HepG2 (cell line): ENCODE results near the gene PANK3. TPM values are rescaled to one million over a fixed set of nuclear protein-coding genes. Genes with fewer than 3 reads are reported as not detected.

Source experiments
- HOXA3 ChIP-seq: sonication (generic); formaldehyde crosslinking; IDR thresholded peaks from 2 replicates; pipeline ENCODE4 v1.5.0; 2020; ENCODE audit warnings: missing genetic modification reagents
- IRF2 ChIP-seq: IDR thresholded peaks from 2 replicates; pipeline ENCODE4 v1.6.1; 2018; ENCODE audit warnings: missing genetic modification reagents, missing compliant biosample characterization
- ISL2 ChIP-seq: sonication (generic); formaldehyde crosslinking; IDR thresholded peaks from 2 replicates; pipeline ENCODE4 v1.5.0; 2020; ENCODE audit warnings: missing genetic modification reagents
- MAFF ChIP-seq: IDR thresholded peaks from 2 replicates; pipeline ENCODE4 v1.6.1; 2011; ENCODE audit warnings: low read depth, low read length, improper control_type of control experiment
- MTA1 ChIP-seq: sonication (generic); formaldehyde crosslinking; IDR thresholded peaks from 2 replicates; pipeline ENCODE4 v1.4.0; 2020; ENCODE audit warnings: missing genetic modification reagents, mild to moderate bottlenecking, borderline replicate concordance
- MZF1 ChIP-seq: sonication (generic); formaldehyde crosslinking; IDR thresholded peaks from 2 replicates; pipeline ENCODE4 v1.8.1; 2023; ENCODE audit warnings: mild to moderate bottlenecking, missing genetic modification reagents, borderline replicate concordance
- NR2F2 ChIP-seq: IDR thresholded peaks from 2 replicates; pipeline ENCODE4 v1.6.1; 2012; ENCODE audit warnings: low read depth, inconsistent platforms, borderline replicate concordance
- PHF21A ChIP-seq: sonication (generic); formaldehyde crosslinking; IDR thresholded peaks from 2 replicates; pipeline ENCODE4 v1.5.0; 2020; ENCODE audit warnings: mild to moderate bottlenecking, missing genetic modification reagents
- POLR2AphosphoS5 ChIP-seq: IDR thresholded peaks from 2 replicates; pipeline ENCODE4 v1.6.1; 2012; ENCODE audit warnings: low read depth, low read length
- RXRA ChIP-seq: sonication (generic); formaldehyde crosslinking; IDR thresholded peaks from 2 replicates; pipeline ENCODE4 v1.5.1; 2020; ENCODE audit warnings: missing genetic modification reagents
- SOX5 ChIP-seq: IDR thresholded peaks from 2 replicates; pipeline ENCODE4 v1.6.1; 2016; ENCODE audit warnings: borderline replicate concordance
- THYN1 ChIP-seq: sonication (generic); formaldehyde crosslinking; IDR thresholded peaks from 2 replicates; pipeline ENCODE4 v1.8.1; 2023; ENCODE audit warnings: low read depth, mild to moderate bottlenecking, moderate library complexity, missing genetic modification reagents, borderline replicate concordance
- TOPORS ChIP-seq: sonication (generic); formaldehyde crosslinking; IDR thresholded peaks from 2 replicates; pipeline ENCODE4 v1.8.0; 2023; ENCODE audit warnings: mild to moderate bottlenecking, missing genetic modification reagents
- polyA plus RNA-seq, 8 experiments: library from polyadenylated mRNA; depleted of rRNA in 3 of 8; stranded (reverse) in 7 of 8; unstranded in 1 of 8; fragments of >200 nt; fragmentation: Illumina TruSeq in 4 of 8; extraction: Trizol in 4 of 8; gene quantifications; 2 replicates each; pipeline versions ENCODE4 v1.2.1 to v1.2.3, GENCODE V29; 2011 to 2016; ENCODE audit warnings: low read depth in 4 of 8, missing spikeins in 1 of 8, mixed read lengths in 1 of 8; ENCODE audit not compliant: insufficient read depth in 1 of 8
- total RNA-seq, 5 experiments: library from RNA; depleted of rRNA; stranded (reverse); fragments of >200 nt; fragmentation: Illumina TruSeq; extraction: Trizol; gene quantifications; 2 replicates each; pipeline ENCODE4 v1.2.3, GENCODE V29; 2016; ENCODE audit warnings: low read depth in 1 of 5
- TF ChIP-seq, protein P1 (sequence below), 2 experiments: sonication (generic) in 1 of 2; formaldehyde crosslinking in 1 of 2; IDR thresholded peaks; 2 replicates each; pipeline versions ENCODE4 v1.5.1 to v1.6.1; 2011 to 2020; ENCODE audit warnings: borderline replicate concordance in 1 of 2, low read depth in 1 of 2, low read length in 1 of 2, mild to moderate bottlenecking in 1 of 2, missing genetic modification reagents in 1 of 2, moderate library complexity in 1 of 2
- TF ChIP-seq, protein P2 (sequence below): sonication (generic); formaldehyde crosslinking; IDR thresholded peaks from 2 replicates; pipeline ENCODE4 v1.4.0; 2020; ENCODE audit warnings: mild to moderate bottlenecking, missing genetic modification reagents
- TF ChIP-seq, protein P3 (sequence below): sonication (generic); formaldehyde crosslinking; IDR thresholded peaks from 2 replicates; pipeline ENCODE4 v1.5.0; 2020; ENCODE audit warnings: mild to moderate bottlenecking, missing genetic modification reagents, borderline replicate concordance
- TF ChIP-seq, protein P4 (sequence below): sonication (generic); formaldehyde crosslinking; IDR thresholded peaks from 2 replicates; pipeline ENCODE4 v1.4.0; 2020; ENCODE audit warnings: missing genetic modification reagents

The PANK3 gene
- total and polyA plus RNA-seq, 2 of the 13 experiments (the other 11 are each of a cell fraction or from before 2014, with no cell fraction given), result 26.9 to 69.5 TPM

DNA sequence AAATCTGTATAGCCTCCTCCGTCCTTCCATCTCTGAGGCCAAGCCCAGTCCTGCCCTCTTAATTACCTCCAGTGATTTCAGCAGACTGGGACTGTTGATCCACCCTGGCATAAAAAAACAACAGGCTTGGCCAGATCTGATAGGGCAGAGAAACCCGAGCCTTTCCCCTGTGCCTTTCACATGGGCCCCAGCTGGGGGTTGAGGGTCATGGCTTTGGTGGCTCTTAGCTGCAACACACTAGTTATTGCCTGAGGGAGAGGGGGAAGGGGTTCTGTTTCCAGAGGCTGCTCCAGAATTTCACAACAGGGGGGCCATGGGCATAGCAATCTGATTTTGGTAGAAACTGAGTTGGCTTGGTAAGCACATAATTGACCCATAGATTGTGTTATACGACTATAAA, 21.2 kb upstream of the PANK3 start (continued):
- TF ChIP-seq THYN1 (CRISPR knock-in tag), result no peak
- peak; percentile 24; the same call in 1 of the 2 replicates for TF ChIP-seq RXRA (CRISPR knock-in tag)
- peak; percentile 46; the same call in 1 of the 2 replicates for TF ChIP-seq ISL2
- TF ChIP-seq, protein P1, sequence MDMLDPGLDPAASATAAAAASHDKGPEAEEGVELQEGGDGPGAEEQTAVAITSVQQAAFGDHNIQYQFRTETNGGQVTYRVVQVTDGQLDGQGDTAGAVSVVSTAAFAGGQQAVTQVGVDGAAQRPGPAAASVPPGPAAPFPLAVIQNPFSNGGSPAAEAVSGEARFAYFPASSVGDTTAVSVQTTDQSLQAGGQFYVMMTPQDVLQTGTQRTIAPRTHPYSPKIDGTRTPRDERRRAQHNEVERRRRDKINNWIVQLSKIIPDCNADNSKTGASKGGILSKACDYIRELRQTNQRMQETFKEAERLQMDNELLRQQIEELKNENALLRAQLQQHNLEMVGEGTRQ (IDR thresholded peaks at IDR 0.05; ENCODE audit: low read depth, low read length), result no peak
- TF ChIP-seq, protein P1 (CRISPR knock-in tag; IDR thresholded peaks at IDR 0.05; ENCODE audit: borderline replicate concordance), result no peak
- TF ChIP-seq PHF21A (CRISPR knock-in tag), result peak; percentile 90
- TF ChIP-seq MAFF, result no peak
- peak; percentile 37; the same call in 1 of the 2 replicates for TF ChIP-seq HOXA3 (CRISPR knock-in tag)
- TF ChIP-seq, protein P2, sequence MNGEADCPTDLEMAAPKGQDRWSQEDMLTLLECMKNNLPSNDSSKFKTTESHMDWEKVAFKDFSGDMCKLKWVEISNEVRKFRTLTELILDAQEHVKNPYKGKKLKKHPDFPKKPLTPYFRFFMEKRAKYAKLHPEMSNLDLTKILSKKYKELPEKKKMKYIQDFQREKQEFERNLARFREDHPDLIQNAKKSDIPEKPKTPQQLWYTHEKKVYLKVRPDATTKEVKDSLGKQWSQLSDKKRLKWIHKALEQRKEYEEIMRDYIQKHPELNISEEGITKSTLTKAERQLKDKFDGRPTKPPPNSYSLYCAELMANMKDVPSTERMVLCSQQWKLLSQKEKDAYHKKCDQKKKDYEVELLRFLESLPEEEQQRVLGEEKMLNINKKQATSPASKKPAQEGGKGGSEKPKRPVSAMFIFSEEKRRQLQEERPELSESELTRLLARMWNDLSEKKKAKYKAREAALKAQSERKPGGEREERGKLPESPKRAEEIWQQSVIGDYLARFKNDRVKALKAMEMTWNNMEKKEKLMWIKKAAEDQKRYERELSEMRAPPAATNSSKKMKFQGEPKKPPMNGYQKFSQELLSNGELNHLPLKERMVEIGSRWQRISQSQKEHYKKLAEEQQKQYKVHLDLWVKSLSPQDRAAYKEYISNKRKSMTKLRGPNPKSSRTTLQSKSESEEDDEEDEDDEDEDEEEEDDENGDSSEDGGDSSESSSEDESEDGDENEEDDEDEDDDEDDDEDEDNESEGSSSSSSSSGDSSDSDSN (CRISPR knock-in tag), result peak; percentile 35; the same call in 1 of the 2 replicates
- TF ChIP-seq POLR2AphosphoS5, result no peak
- TF ChIP-seq SOX5 (CRISPR knock-in tag), result peak; percentile 63; the same call in 1 of the 2 replicates
- no peak; the same call in 1 of the 2 replicates for TF ChIP-seq IRF2 (CRISPR knock-in tag)
- TF ChIP-seq TOPORS (CRISPR knock-in tag), result no peak
- TF ChIP-seq NR2F2, result peak; percentile 87
- TF ChIP-seq, protein P3, sequence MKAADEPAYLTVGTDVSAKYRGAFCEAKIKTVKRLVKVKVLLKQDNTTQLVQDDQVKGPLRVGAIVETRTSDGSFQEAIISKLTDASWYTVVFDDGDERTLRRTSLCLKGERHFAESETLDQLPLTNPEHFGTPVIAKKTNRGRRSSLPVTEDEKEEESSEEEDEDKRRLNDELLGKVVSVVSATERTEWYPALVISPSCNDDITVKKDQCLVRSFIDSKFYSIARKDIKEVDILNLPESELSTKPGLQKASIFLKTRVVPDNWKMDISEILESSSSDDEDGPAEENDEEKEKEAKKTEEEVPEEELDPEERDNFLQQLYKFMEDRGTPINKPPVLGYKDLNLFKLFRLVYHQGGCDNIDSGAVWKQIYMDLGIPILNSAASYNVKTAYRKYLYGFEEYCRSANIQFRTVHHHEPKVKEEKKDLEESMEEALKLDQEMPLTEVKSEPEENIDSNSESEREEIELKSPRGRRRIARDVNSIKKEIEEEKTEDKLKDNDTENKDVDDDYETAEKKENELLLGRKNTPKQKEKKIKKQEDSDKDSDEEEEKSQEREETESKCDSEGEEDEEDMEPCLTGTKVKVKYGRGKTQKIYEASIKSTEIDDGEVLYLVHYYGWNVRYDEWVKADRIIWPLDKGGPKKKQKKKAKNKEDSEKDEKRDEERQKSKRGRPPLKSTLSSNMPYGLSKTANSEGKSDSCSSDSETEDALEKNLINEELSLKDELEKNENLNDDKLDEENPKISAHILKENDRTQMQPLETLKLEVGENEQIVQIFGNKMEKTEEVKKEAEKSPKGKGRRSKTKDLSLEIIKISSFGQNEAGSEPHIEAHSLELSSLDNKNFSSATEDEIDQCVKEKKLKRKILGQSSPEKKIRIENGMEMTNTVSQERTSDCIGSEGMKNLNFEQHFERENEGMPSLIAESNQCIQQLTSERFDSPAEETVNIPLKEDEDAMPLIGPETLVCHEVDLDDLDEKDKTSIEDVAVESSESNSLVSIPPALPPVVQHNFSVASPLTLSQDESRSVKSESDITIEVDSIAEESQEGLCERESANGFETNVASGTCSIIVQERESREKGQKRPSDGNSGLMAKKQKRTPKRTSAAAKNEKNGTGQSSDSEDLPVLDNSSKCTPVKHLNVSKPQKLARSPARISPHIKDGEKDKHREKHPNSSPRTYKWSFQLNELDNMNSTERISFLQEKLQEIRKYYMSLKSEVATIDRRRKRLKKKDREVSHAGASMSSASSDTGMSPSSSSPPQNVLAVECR (CRISPR knock-in tag), result peak; percentile 39; the same call in 1 of the 2 replicates
- TF ChIP-seq, protein P4, sequence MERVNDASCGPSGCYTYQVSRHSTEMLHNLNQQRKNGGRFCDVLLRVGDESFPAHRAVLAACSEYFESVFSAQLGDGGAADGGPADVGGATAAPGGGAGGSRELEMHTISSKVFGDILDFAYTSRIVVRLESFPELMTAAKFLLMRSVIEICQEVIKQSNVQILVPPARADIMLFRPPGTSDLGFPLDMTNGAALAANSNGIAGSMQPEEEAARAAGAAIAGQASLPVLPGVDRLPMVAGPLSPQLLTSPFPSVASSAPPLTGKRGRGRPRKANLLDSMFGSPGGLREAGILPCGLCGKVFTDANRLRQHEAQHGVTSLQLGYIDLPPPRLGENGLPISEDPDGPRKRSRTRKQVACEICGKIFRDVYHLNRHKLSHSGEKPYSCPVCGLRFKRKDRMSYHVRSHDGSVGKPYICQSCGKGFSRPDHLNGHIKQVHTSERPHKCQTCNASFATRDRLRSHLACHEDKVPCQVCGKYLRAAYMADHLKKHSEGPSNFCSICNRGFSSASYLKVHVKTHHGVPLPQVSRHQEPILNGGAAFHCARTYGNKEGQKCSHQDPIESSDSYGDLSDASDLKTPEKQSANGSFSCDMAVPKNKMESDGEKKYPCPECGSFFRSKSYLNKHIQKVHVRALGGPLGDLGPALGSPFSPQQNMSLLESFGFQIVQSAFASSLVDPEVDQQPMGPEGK, result peak; percentile 77
- TF ChIP-seq MZF1 (CRISPR knock-in tag), result no peak
- TF ChIP-seq MTA1 (CRISPR knock-in tag), result peak; percentile 44; the same call in 1 of the 2 replicates
